ENCODE results near the gene RAB3B.

DNA sequence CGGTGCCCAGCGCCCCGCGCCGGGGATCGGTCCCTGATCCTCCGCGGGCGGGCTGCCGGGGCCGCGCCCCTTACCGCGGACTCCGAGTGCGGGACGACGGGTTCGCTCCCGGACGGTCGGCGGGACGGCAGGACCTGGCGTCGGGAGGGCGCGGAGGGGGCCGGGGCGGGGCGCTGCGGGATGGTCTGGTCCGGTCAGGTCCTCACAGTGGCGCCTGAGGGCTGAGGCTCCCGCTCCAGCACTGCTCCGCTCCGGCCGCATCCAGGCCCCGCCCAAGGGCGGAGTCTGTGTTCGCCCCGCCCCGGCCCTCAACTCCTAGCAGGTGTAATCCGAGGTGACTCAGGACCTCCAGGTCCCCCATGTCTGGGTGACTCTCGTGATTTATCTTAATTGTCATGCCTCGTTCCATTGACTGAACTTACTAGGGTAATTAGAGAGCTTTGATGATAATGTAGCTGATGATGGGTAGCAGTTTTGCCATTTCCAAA, at the start of gene RAB3B:
- TF ChIP-seq FOXM1 (IDR thresholded peaks at IDR 0.05; ENCODE audit: borderline replicate concordance, low read depth) (no peak), EP300 (IDR thresholded peaks at IDR 0.05; ENCODE audit: borderline replicate concordance) (no peak), TAF1 (IDR thresholded peaks at IDR 0.05; ENCODE audit: low read depth) (peak; percentile 59; the same call in 1 of the 2 replicates), ZBTB7A (IDR thresholded peaks at IDR 0.05; ENCODE audit: low read depth) (no peak), YY1 (IDR thresholded peaks at IDR 0.05; ENCODE audit: low read depth) (no peak), CEBPB (IDR thresholded peaks at IDR 0.05) (no peak), CREB1 (IDR thresholded peaks at IDR 0.05; ENCODE audit: low read depth) (no peak)
- TF ChIP-seq, protein P1, sequence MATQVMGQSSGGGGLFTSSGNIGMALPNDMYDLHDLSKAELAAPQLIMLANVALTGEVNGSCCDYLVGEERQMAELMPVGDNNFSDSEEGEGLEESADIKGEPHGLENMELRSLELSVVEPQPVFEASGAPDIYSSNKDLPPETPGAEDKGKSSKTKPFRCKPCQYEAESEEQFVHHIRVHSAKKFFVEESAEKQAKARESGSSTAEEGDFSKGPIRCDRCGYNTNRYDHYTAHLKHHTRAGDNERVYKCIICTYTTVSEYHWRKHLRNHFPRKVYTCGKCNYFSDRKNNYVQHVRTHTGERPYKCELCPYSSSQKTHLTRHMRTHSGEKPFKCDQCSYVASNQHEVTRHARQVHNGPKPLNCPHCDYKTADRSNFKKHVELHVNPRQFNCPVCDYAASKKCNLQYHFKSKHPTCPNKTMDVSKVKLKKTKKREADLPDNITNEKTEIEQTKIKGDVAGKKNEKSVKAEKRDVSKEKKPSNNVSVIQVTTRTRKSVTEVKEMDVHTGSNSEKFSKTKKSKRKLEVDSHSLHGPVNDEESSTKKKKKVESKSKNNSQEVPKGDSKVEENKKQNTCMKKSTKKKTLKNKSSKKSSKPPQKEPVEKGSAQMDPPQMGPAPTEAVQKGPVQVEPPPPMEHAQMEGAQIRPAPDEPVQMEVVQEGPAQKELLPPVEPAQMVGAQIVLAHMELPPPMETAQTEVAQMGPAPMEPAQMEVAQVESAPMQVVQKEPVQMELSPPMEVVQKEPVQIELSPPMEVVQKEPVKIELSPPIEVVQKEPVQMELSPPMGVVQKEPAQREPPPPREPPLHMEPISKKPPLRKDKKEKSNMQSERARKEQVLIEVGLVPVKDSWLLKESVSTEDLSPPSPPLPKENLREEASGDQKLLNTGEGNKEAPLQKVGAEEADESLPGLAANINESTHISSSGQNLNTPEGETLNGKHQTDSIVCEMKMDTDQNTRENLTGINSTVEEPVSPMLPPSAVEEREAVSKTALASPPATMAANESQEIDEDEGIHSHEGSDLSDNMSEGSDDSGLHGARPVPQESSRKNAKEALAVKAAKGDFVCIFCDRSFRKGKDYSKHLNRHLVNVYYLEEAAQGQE (IDR thresholded peaks at IDR 0.05; ENCODE audit: low read depth), result no peak

All from Ishikawa (cell line).